ENCODE measurements around the gene TIMD4.

TIMD4 gene

GRCh38 chr5:156870498-156870839 lies 92.6 kb downstream of the TIMD4 start:
- Mint-ChIP-seq H3K27ac (no peak overlapping the region), H3K9me3 (peaks cover 7% of the 10 kb centered on the region), H3K4me3 (no peak overlapping the region), H3K36me3 (ENCODE audit: low read depth) (no peaks in the 10 kb centered on the region), H3K27me3 (ENCODE audit: low read depth) (no peaks in the 10 kb centered on the region), H3K4me1 (no peaks in the 10 kb centered on the region)
- no peak for TF ChIP-seq CTCF (IDR thresholded peaks at IDR 0.05; ENCODE audit: unreplicated experiment in 3 of 3)

Data from nephron (organoid).